BLaER1 treated with 17β-estradiol and CSF1 and Interleukin-3, amounts not matched to agents 10 nM and 100 nM (cell line): Measurements from ENCODE around the gene PLA2G1B.

Source experiments
- H3K27ac ChIP-seq, 11 experiments: shearing (Covaris generic); formaldehyde crosslinking; 2 replicates each; pipeline ENCODE4 v1.8.1; 2022
- H3K27me3 ChIP-seq, 11 experiments: shearing (Covaris generic); formaldehyde crosslinking; 2 replicates each; pipeline ENCODE4 v1.8.1; 2022
- H3K36me3 ChIP-seq, 11 experiments: shearing (Covaris generic); formaldehyde crosslinking; 2 replicates each; pipeline ENCODE4 v1.8.1; 2022
- H3K4me1 ChIP-seq, 10 experiments: shearing (Covaris generic); formaldehyde crosslinking; 2 replicates each; pipeline ENCODE4 v1.8.1; 2022
- H3K4me2 ChIP-seq, 11 experiments: shearing (Covaris generic); formaldehyde crosslinking; 2 replicates each; pipeline ENCODE4 v1.8.1; 2022
- H3K4me3 ChIP-seq, 10 experiments: shearing (Covaris generic); formaldehyde crosslinking; 2 replicates each; pipeline ENCODE4 v1.8.1; 2022
- H3K9ac ChIP-seq, 11 experiments: shearing (Covaris generic); formaldehyde crosslinking; 2 replicates each; pipeline ENCODE4 v1.8.1; 2022
- H3K9me3 ChIP-seq, 11 experiments: shearing (Covaris generic); formaldehyde crosslinking; replicated peaks in 1 of 11; 2 replicates each; pipeline ENCODE4 v1.8.1; 2022
- H4K20me1 ChIP-seq, 11 experiments: shearing (Covaris generic); formaldehyde crosslinking; 2 replicates each; pipeline ENCODE4 v1.8.1; 2022
- Cebpa-rat ChIP-seq, 11 experiments: shearing (Covaris generic); IDR thresholded peaks; 2 replicates each; pipeline ENCODE4 v1.8.1; 2022

Gene PLA2G1B

DNA sequence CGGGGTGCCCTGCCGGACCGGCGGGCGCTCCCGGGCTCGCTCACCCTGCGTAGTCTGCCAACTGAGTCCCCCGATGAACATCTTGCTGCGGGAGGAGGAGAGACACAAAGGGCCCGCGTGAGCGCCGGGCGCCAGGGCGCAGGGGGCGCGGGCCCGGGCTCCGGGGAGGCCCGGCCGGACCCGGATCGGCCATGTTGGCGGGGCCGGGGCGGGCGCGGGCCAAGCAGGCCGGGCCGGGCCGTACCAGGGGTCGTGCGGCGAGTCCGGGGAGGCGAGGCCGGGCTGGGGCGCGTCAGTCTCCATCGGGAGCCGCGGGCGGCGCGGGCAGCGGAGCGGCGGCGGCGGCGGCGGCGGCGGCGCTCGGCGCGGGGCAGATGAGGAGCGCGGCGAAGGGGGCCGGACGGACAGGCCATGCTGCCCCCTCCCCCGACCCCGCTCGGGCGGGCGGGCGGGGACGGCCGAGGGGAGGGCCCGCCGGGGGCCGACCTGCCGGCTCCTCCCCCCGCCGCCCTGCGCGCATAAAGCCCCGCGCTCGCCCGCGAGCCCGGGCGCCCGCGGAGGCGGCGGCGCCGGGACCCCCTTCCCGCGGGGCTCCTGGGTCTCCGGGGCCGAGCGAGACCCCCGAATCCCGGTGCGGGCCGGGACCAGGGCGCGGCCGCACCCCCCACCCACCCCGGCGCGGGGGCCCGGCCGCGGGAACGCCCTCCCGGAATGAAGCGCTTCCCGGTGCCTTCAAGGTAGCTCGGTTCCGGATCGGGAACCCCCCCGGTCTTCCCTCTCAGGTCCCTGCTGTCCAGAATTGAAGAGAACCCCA lies 41.4 kb upstream of the PLA2G1B start, which contains the start of gene MSI1:
Gene MSI1 (minus strand): TSS at position 376 of the 814 bp plus-strand sequence. CDS start 73 bp downstream, at position 303.
- H3K27ac ChIP-seq, result no peak within 1 kb of the TSS
- peaks cover 0 to 37% (median 0%) of the 10 kb centered on the region in 11 experiments; a peak in 10 of 22 replicates for H4K20me1 ChIP-seq
- H3K4me1 ChIP-seq, result peaks cover 0 to 11% (median 0%) of the 10 kb centered on the region in 10 experiments; a peak in 5 of 20 replicates
- H3K4me2 ChIP-seq, result peak within 1 kb of the TSS; percentile 80 to 96 (median 92)
- no peaks in the 10 kb centered on the region for H3K36me3 ChIP-seq
- H3K9me3 ChIP-seq, result no peaks in the 10 kb centered on the region
- H3K9ac ChIP-seq, result peak within 1 kb of the TSS in 10 of 11 experiments; percentile 36 to 72 (median 55); a peak in 15 of 22 replicates
- peaks cover 82 to 99% (median 93%) of the 10 kb centered on the region in 11 experiments for H3K27me3 ChIP-seq
- no peak for TF ChIP-seq Cebpa-rat (IDR thresholded peaks at IDR 0.05)
- H3K4me3 ChIP-seq, result peak within 1 kb of the TSS; percentile 52 to 74 (median 60)

DNA sequence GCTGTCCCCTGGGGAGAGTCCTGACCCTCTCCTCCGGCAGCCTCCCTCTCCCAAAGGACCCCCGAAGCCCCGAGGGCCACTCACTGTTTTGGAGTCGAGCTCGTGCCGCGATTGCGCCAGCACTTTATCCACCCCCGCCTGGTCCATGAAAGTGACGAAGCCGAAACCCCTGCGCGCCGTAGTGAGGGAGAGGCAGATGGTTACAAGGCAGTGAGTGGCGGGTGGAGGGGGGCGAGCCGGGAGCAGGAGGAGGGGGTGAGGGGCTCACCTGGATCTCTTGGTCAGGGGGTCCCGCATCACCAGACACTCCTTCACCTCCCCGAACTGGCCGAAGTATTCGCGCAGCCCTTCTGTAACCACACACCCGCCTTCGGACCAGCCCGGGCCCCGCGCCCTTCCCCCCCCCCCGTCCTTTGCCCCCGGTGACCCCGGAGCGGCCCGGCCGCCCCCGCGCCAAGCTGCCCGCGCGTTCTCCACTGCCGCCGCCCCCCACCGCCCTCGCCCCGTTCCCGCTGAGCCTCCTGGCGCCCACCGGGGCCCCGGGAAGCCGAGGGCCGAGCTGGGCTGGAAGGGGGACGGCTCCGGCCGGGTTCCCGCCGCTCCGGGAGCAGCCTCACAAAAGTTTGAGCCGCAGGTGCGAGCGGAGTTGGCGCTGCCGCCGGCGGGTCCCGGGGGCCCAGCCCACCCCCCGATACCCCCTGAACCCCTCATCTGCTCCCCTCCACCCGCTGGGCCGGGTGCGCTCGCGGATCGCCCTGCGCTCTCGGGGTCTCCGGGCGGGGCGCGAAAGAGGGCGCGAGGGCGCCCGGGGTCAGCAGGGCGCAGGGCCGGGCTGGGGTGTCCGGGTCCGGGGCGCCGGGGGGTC lies 40.6 kb upstream of the PLA2G1B start:
- H4K20me1 ChIP-seq, result peaks cover 0 to 38% (median 0%) of the 10 kb centered on the region in 11 experiments; a peak in 10 of 22 replicates
- no peak overlapping the region for H3K27ac ChIP-seq
- peak overlapping the region; percentile 52 to 74 (median 60); a peak in 19 of 20 replicates for H3K4me3 ChIP-seq
- TF ChIP-seq Cebpa-rat (IDR thresholded peaks at IDR 0.05), result no peak
- H3K4me2 ChIP-seq, result peak overlapping the region; percentile 80 to 96 (median 92)
- peaks cover 82 to 100% (median 96%) of the 10 kb centered on the region in 11 experiments for H3K27me3 ChIP-seq
- H3K4me1 ChIP-seq, result peaks cover 0 to 11% (median 1%) of the 10 kb centered on the region in 10 experiments; a peak in 8 of 20 replicates
- peak overlapping the region in 2 of 11 experiments; percentile 13 to 59; a peak in 2 of 22 replicates for H3K9ac ChIP-seq
- H3K9me3 ChIP-seq, result no peaks in the 10 kb centered on the region
- H3K36me3 ChIP-seq, result no peaks in the 10 kb centered on the region

DNA sequence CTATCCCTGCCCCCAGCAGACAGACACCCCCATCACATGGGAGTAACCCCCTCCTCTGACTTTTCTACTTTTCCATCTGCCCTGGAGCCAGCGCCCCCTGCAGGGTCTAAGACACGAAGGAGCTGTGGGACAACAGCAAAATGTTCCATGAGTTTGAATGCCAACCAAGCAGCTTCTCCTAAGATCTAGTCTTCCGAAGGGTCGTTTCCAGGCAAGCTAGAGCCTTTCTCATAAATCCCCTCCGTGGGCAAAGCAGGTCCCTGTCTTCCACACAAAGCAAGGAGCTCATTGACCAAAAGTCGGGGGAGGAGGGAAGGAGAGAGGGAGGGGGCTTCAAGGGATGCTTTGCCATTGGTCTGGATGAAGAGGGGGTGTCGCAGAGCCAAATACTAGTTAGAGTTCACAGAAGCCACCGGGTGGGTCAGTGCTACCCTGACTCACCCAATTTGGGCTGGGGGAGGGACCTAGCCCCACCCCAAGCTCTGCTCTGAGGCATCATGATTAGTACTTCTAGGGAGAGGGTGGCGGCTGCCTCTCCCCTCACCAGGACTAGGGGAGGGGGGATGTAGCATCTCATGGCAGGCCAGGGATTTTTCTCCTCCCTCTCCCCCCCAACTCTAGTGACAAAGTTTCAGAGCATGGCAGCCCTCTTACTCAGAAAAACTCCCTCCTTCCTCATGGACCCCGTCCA lies 39.8 kb upstream of the PLA2G1B start:
- H3K4me1 ChIP-seq, result peaks cover 0 to 17% (median 9%) of the 10 kb centered on the region in 10 experiments; a peak in 18 of 20 replicates
- H3K27ac ChIP-seq, result no peak overlapping the region
- H3K36me3 ChIP-seq, result no peaks in the 10 kb centered on the region
- H4K20me1 ChIP-seq, result peaks cover 0 to 38% (median 0%) of the 10 kb centered on the region in 11 experiments; a peak in 10 of 22 replicates
- no peak overlapping the region for H3K4me2 ChIP-seq
- H3K27me3 ChIP-seq, result peaks cover 75 to 98% (median 90%) of the 10 kb centered on the region in 11 experiments
- H3K4me3 ChIP-seq, result no peak overlapping the region
- no peaks in the 10 kb centered on the region for H3K9me3 ChIP-seq
- no peak overlapping the region for H3K9ac ChIP-seq
- TF ChIP-seq Cebpa-rat (IDR thresholded peaks at IDR 0.05), result no peak

DNA sequence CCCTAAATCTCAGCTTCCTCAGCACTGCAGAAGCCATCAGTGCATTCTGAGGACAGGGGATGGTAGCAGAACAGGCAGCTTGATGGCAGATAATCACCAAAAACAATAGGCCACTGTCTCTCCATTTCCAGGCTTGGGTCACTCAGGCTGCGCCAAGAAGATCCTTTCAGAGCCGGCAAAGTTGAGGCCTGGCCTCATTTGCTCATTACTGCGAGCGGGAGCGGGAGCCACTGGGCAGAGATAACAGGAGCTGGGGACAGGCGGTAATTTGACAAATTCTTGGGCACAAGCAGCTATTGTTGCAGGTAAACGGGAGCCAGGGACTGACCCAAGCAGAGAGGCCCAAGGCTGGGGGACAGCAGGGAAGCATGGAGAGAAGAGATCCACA lies 39.3 kb upstream of the PLA2G1B start:
- Histone ChIP-seq H4K20me1 (peaks cover 0 to 38% (median 0%) of the 10 kb centered on the region in 11 experiments; a peak in 10 of 22 replicates), H3K27me3 (peaks cover 70 to 98% (median 85%) of the 10 kb centered on the region in 11 experiments), H3K4me1 (peaks cover 2 to 23% (median 12%) of the 10 kb centered on the region in 10 experiments; a peak in 19 of 20 replicates), H3K4me2 (no peak overlapping the region), H3K9ac (no peak overlapping the region), H3K4me3 (no peak overlapping the region), H3K27ac (no peak overlapping the region), H3K36me3 (no peaks in the 10 kb centered on the region), H3K9me3 (no peaks in the 10 kb centered on the region)
- no peak for TF ChIP-seq Cebpa-rat (IDR thresholded peaks at IDR 0.05)

DNA sequence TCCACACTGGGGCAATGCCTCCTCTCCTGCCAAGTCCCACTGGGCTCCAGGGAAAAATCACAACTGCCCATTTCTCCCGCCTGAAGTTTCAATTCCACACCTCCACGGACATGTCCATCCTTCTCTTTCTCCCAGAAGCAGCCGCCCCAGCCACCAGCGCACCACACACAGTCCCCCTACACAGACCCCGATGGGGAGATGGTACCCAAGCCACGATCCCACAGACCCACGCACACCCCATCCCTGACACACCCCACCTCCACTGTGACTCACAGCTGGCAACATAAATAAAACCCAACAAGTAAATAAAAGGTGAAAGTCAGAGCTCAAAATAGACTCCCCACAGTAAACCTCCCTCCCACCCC lies 38.7 kb upstream of the PLA2G1B start:
- no peak overlapping the region for H3K4me2 ChIP-seq

DNA sequence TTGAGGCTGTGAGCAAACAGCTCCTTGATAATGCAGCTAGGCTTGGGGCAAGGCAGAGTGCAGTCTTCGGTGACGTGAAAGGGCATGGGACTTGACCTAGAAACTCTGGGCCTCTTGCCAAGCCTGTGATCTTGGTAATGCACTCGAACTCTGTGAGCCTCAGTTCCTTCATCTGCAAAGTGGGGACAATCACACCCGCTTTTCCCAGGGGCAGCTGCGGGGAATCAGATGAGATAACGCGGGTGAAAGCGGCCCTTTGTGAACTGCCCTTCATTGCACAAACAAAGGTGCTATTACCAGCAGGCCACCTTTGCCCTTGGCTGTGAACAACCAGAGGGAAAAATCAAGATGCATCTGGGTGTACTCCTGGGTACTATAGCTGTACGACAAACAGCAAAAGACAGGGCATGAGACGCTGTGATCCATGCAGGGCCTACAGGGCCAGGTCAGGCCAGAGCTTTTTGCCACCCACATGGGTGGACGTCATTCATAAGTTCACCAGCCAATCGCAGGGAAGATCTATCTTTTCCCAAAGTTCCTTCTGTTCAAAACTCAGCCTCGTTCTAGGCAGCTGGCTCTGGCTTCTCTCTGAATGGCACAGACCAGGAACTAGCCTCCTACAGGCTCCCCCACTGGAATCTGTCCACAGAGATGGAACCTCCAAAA lies 38.2 kb upstream of the PLA2G1B start:
- H3K36me3 ChIP-seq, result no peaks in the 10 kb centered on the region
- H3K27me3 ChIP-seq, result peaks cover 60 to 89% (median 75%) of the 10 kb centered on the region in 11 experiments

More for the DNA sequence above, 38.7 kb upstream of the PLA2G1B start:
- Histone ChIP-seq H3K4me1 (peaks cover 6 to 28% (median 17%) of the 10 kb centered on the region in 10 experiments; a peak in 19 of 20 replicates), H3K27ac (no peak overlapping the region), H3K4me3 (no peak overlapping the region), H3K9ac (no peak overlapping the region), H3K9me3 (no peaks in the 10 kb centered on the region), H4K20me1 (peaks cover 0 to 38% (median 0%) of the 10 kb centered on the region in 11 experiments; a peak in 10 of 22 replicates), H3K36me3 (no peaks in the 10 kb centered on the region), H3K27me3 (peaks cover 65 to 93% (median 80%) of the 10 kb centered on the region in 11 experiments)
- no peak for TF ChIP-seq Cebpa-rat (IDR thresholded peaks at IDR 0.05)

DNA sequence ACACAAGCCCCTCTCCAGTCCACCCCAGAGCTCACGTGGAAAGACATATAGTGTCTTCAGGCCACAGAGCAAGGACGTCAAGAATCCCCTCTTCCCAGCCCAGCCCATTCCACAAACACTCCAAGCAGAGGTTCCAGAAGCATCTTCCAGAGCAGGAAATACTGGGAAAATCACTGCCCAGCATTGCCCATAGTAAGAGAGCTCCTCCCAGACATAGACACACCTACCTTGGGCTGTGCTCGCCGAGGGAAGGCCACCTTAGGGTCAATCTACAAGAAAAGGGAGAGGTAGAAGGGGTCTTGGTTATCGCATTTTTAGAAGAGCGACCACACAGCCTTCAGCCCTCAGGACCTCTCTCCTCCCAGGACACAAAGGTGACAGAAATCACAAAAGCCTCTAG lies 36.9 kb upstream of the PLA2G1B start:
- no peaks in the 10 kb centered on the region for H3K36me3 ChIP-seq
- TF ChIP-seq Cebpa-rat (IDR thresholded peaks at IDR 0.05), result no peak
- no peak overlapping the region for H3K27ac ChIP-seq
- H4K20me1 ChIP-seq, result peaks cover 0 to 28% (median 0%) of the 10 kb centered on the region in 11 experiments; a peak in 8 of 22 replicates
- H3K27me3 ChIP-seq, result peaks cover 47 to 76% (median 62%) of the 10 kb centered on the region in 11 experiments
- H3K4me2 ChIP-seq, result no peak overlapping the region
- peaks cover 6 to 29% (median 21%) of the 10 kb centered on the region in 10 experiments; a peak in 19 of 20 replicates for H3K4me1 ChIP-seq
- no peak overlapping the region for H3K9ac ChIP-seq
- no peaks in the 10 kb centered on the region for H3K9me3 ChIP-seq
- H3K4me3 ChIP-seq, result no peak overlapping the region

More for the DNA sequence above, 38.2 kb upstream of the PLA2G1B start:
- H3K9me3 ChIP-seq, result no peaks in the 10 kb centered on the region
- H3K27ac ChIP-seq, result no peak overlapping the region
- H3K4me1 ChIP-seq, result peaks cover 6 to 31% (median 21%) of the 10 kb centered on the region in 10 experiments; a peak in 19 of 20 replicates
- no peak overlapping the region for H3K9ac ChIP-seq
- H3K4me3 ChIP-seq, result no peak overlapping the region
- no peak for TF ChIP-seq Cebpa-rat (IDR thresholded peaks at IDR 0.05)
- peaks cover 0 to 38% (median 0%) of the 10 kb centered on the region in 11 experiments; a peak in 10 of 22 replicates for H4K20me1 ChIP-seq
- H3K4me2 ChIP-seq, result no peak overlapping the region
